Stimulated activated CD8-positive, alpha-beta memory T cell treated with anti-CD3 and anti-CD28 coated beads, Interleukin-2, amount 100 ng/mL, for 1 hour (primary cell): Measurements from ENCODE around the gene ANKLE1.

Experiments used
- DNase-seq, 2 donors: peaks; one replicate each; pipeline ENCODE4 v3.0.0-alpha.2; 2020; ENCODE audit warnings: low read depth in 2 of 2

Gene ANKLE1

GRCh38 chr19:17281391-17282304 lies at the start of gene ANKLE1:
Gene ANKLE1, plus strand, starts transcription at chr19:17281901. Its CDS starts 20 bp downstream, at chr19:17281921.
- no peak for DNase-seq

- no peak for DNase-seq
Measured at GRCh38 chr19:17232258-17232657, 49.4 kb upstream of the ANKLE1 start.

GRCh38 chr19:17234911-17235299 lies 46.8 kb upstream of the ANKLE1 start:
- DNase-seq = no peak

- DNase-seq = peak; percentile 52 to 56
Measured at GRCh38 chr19:17235300-17235970, 46.3 kb upstream of the ANKLE1 start.

- DNase-seq = no peak
Measured at GRCh38 chr19:17235971-17236777, 45.5 kb upstream of the ANKLE1 start.

GRCh38 chr19:17236811-17237543 lies 44.7 kb upstream of the ANKLE1 start:
- DNase-seq = no peak

GRCh38 chr19:17237747-17238706 lies 43.7 kb upstream of the ANKLE1 start:
- DNase-seq = no peak

- no peak for DNase-seq
Measured at GRCh38 chr19:17240062-17240752, 41.5 kb upstream of the ANKLE1 start.

- no peak for DNase-seq
Measured at GRCh38 chr19:17240826-17241399, 40.8 kb upstream of the ANKLE1 start.

- DNase-seq = no peak
Measured at GRCh38 chr19:17242431-17243208, 39.1 kb upstream of the ANKLE1 start.

GRCh38 chr19:17243211-17243829 lies 38.4 kb upstream of the ANKLE1 start:
- DNase-seq = no peak

GRCh38 chr19:17243830-17244617 lies 37.7 kb upstream of the ANKLE1 start:
- no peak for DNase-seq

GRCh38 chr19:17244618-17245534 lies 36.8 kb upstream of the ANKLE1 start:
- no peak for DNase-seq

GRCh38 chr19:17245535-17245984 lies 36.1 kb upstream of the ANKLE1 start, which contains the start of gene NR2F6:
Gene NR2F6, minus strand, starts transcription at chr19:17245919. Its CDS starts 699 bp downstream, at chr19:17245220.
- no peak for DNase-seq

GRCh38 chr19:17246681-17247425 lies 34.8 kb upstream of the ANKLE1 start:
- DNase-seq = no peak
